HG03432 (cell line): ENCODE measurements around the gene SF3A2.

Experiments
- ATAC-seq: cut with Tn5 transposase; IDR thresholded peaks from one replicate; pipeline ENCODE4 v1.9.1; 2021; ENCODE audit warnings: mild to moderate bottlenecking, moderate library complexity; ENCODE audit not compliant: unreplicated experiment

SF3A2 gene

DNA sequence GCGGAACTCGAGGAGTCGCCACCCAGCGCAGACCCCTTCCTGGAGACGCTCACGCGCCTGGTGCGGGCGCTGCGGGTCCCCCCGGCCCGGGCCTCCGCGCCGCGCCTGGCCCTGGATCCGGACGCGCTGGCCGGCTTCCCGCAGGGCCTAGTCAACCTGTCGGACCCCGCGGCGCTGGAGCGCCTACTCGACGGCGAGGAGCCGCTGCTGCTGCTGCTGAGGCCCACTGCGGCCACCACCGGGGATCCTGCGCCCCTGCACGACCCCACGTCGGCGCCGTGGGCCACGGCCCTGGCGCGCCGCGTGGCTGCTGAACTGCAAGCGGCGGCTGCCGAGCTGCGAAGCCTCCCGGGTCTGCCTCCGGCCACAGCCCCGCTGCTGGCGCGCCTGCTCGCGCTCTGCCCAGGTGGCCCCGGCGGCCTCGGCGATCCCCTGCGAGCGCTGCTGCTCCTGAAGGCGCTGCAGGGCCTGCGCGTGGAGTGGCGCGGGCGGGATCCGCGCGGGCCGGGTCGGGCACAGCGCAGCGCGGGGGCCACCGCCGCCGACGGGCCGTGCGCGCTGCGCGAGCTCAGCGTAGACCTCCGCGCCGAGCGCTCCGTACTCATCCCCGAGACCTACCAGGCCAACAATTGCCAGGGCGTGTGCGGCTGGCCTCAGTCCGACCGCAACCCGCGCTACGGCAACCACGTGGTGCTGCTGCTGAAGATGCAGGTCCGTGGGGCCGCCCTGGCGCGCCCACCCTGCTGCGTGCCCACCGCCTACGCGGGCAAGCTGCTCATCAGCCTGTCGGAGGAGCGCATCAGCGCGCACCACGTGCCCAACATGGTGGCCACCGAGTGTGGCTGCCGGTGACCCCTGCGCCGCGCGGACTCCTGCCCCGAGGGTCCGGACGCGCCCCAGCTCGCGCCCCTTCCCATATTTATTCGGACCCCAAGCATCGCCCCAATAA is 14.8 kb downstream of the SF3A2 start:
- no peak for ATAC-seq

DNA sequence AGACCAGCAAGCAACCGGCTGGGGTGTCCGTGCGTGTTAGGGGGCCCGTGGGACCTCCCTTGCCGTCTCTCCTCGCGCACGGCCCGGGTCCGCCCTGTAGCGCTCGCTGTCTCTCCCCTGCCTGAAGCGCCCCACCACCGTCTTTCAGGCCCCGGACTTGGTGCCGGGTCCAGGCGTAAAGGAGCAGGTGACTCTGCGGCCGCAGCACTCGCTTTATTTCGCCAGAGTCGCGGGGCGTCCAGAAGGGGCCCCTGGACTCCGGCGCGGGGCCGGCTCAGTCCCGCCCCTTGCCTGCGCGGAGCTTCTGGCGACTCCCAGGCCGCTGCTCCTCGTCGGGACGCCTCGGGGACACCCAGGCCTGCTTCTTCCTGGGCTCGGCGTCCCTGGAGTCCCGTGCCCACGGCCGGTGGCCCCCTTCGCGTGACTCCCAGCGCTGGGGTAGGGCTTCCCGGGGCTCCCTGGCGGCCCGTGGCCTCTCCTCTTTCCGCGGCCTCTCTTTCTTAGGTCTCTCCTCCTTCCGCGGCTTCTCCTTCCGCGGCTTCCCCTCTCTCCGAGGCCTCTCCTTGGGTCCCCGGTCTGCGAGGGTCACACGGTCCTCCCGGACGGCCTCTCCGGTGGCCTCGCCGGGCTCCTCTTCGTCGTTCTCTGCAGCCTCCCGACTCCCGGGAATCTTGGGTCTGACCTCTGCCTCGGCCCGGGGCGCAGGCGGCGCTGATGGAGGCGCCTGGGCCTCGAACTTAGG is 15.6 kb downstream of the SF3A2 start:
- ATAC-seq: no peak

DNA sequence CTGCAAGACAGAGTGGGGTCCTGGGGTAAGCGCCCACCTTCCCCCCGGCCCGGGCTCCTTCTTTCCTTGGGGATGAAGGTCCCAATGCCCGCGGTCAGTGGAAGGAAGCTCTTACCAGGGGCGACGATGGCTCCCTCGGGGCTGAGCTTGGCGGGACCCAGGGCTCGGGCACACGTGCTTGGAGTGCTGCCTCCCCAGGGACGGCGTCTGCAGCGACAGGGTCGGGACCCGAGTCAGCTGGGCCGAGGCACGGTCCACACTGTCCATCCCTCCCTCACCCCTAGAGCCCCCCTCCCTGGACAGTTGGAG is 16.1 kb downstream of the SF3A2 start:
- ATAC-seq: no peak

DNA sequence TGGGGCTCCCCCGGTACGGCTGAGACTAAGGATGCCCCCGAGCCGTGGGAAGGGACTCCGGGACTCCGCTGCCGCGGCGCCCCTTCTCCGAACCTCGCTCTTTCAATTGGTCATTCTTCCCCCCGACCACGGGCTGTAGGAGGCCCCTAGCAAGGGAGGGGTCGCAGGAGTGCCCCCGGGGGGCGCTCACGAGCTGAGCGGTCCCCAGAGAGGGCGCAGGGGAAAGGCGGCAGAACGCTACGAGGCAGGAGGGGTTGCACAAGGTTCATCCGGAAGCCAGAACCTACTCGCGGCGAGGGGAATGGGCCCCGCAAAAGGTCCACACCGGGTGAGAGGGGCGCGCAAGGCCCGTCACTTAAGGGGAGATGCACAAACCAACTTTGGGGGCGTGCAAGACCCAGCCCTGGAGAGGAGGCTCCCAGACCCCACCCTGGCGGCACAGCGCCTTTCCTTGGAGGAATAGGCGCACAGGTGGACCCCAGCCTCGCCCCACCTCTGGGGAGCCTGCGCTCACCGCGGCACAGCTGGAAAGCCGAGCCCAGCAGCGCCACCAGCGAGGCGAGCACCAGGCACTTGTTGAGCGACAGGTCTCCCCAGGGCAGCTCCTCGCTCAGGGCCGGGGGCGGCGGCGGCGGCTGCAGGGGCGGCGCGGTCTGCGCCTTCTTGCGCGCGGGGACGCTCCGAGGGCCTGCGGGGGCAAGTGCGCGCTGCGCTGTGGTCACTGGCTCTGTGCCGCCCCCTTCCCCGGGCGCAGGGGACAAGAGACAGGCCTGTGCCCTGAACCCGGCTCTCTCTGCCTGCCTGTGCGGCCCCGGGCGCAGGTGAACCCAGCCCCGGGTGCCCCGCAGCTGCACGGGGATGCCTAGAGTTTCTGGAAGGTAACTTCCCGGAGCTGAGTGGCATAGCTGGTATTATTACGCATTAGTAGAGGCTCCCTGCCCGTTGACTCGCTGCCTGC is 16.8 kb downstream of the SF3A2 start:
- ATAC-seq: no peak

- ATAC-seq: no peak
Observed at GRCh38 chr19:2254064-2254872, 17.6 kb downstream of the SF3A2 start.

DNA sequence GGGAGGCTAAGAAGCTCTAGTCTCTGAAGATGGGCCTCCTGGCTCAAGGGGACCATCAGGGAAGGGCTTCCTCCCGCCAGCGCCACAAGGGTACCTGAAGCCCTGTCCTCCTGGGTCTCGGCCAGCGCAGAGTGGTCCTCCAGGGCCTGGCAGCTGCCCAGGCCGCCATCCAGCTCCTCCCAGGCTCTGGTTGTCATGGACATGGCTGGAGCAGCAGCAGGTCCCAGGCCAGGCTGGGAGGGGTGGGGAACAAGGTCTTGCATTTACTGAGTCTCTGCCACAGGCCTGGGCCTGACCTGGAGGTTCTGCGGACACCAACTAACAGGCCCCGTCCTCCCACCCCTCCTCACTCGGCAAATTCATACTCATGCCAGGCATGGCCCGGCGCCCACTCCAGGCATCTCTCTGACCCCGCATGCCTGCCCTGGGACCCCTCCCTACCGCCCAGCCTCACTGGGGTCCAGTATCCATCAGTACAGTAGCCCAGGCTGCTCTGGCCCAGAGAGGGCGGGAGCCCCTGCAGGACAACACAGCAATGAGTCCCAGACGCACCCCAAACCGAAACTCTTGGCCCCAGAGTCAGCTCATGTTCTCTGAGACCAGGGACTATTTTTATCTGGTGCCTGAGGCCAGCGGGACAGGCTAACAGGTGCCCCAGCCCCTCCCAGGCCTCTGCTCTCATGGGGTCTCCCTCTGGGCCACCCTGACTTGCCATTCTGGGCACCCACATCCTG is 18.7 kb downstream of the SF3A2 start:
- no peak for ATAC-seq

DNA sequence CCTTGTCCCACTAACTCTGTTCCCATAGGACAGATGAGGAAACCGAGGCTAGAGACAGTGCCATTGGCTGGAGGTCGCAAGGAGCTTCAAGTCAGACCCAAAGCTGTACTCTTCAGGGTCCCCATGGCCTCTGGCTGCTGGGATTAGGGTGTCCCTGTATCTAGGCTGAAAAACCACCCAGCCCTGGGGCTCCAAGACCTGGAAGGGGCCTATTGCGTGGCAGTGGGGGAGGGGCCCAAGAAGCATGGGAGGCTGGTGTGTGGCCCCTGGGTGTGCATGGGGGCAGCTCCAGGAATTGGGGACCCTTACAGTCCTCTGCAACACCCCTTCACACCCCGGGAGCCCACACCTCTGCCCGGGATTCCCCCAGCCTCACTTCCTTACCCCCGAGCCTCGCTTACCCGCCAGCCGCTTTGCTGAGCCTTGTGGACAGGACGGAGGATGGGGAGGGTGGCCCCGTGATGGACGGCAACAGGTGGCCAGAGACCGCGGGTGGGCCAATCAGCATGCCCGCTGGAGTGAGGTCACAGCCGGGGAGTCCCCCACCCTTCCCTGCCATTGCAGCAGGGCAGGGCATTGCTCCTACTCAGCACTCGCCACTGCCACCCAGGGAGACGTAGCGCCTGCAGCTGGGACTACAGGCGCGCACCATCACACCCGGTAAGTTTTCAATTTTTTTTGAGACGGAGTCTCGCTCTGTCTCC is 19.5 kb downstream of the SF3A2 start, which contains the start of gene JSRP1:
JSRP1 (minus strand) TSS at position 436 of the 704 bp plus-strand sequence. CDS start 1,103 bp downstream, outside the sequence.
- ATAC-seq: no peak

GRCh38 chr19:2259336-2259735 is 22.7 kb downstream of the SF3A2 start:
- ATAC-seq: no peak

DNA sequence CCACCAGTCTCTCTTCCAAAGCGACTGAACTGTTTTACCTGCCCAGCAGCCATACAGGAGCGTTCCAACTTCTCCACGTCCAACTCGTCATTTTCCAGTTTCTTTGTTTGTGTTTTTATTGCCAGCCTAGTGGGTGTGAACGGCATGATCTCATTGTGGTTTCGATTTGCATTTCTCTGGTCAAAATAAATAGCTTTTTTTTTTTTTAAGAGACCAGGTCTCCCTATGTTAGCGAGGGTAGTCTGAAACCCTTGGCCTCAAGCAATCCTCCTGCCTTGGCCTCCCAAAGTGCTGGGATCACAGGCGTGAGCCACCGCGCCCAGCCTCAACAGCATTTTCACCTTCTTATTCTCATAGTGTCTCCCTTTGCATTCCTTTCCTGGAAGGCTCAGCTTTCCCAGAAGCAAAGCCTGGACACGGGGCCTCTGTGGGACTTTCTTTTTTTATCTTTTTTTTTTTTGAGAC is 23.7 kb downstream of the SF3A2 start:
- no peak for ATAC-seq

DNA sequence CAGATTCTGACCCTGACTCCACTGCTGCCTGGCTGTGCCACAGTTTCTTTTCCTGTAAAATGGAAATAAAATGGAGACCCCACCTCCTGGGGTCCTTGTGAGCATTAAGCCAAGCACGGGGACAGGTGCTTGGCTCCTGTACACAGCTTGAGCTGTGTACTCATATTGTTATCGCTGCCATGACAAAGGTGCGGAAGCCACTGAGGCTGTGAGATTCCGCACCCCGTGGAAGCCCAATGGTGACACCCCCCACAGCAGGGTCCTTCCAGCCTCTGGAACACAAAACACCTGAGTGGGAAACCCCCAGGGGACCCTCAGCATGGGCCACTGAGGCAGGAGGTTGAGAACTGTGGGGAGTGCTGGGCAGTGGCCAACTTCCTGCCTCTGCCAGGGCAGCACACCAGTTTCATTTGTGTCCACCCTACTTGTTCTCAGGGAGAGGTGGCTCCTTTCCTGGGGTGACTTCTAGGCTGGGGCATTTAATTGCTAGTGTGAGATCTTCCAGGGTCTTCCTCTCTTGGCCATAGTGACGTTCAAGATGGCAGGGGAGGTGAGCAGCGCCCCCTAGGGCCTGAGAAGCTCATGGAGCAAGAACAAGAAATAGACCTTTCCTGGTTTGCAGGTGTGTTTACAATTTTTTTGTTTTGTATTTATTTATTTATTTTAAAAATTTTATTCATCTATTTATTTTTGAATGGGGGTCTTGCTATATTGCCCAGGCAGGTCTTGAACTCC is 25.0 kb downstream of the SF3A2 start:
- ATAC-seq: no peak

DNA sequence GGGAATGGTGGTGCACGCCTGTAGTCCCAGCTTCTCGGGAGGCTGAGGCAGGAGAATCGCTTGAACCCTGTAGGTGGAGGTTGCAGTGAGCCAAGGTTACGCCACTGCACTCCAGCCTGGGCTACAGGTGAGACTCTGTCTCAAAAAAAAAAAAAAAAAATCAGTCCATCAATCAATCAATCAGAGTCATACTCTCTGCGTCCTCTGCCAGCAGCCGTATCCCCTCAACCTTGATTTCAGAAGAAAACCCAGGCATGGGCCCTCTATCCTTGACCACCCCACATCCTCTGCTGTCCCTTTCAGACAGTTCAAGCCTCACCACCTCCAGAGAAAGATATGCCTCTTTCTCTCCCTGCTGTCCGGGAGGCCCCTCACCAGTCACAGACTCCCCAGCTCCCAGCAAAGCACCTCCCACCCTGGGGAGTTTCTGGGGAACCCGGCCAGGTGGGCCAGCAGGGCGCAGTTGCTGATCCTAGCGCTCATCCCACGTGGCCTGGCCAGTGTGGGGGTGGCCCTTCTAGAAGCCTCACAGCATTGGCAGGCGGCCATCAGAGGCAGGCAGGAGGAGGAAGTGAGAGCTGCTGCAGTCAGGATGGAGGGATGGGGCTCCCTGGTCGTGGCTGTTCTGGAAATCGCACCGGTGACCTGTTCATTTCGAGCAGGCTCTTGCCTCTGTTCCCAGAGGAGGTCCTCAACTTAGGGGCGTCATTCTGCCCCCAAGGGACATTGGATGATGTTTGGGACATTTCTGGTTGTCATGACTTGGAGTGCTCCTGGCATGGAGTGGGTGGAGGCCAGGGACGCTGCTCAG is 29.8 kb downstream of the SF3A2 start:
- ATAC-seq: no peak

DNA sequence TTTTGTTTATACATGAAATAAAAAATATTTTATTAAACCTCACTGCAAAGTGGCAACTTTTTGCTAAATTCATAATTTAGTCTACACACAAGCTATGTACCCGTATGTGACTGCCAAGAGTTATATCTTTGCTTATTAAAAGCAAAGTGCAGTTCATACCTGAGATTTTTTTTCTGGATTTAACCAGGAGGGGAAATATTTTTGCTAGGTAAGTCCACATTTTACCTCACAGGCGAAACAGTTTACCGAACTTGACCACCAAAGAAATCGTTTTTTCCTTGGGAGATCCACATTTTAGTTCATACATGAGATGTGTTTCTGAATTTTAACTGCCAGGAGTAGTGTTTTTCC is 31.8 kb downstream of the SF3A2 start:
- ATAC-seq: no peak

DNA sequence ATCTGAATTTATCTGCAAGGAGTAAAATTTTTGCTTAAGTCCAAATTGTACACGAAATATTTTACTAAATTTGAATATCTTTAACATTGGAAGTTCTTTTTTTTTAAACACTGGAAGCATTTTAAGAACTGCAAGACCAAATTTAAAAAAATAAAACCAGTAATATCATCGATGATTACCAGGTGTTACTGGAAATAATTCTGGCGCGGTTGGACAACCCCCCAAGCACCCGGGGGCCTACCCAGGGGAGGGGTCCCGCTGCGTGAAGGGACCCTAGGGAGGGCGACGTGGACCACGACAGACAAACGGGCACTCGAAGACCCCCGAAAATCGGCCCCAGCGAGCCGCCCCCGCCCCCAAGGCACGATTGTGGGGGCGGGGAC is 32.2 kb downstream of the SF3A2 start:
- no peak for ATAC-seq

DNA sequence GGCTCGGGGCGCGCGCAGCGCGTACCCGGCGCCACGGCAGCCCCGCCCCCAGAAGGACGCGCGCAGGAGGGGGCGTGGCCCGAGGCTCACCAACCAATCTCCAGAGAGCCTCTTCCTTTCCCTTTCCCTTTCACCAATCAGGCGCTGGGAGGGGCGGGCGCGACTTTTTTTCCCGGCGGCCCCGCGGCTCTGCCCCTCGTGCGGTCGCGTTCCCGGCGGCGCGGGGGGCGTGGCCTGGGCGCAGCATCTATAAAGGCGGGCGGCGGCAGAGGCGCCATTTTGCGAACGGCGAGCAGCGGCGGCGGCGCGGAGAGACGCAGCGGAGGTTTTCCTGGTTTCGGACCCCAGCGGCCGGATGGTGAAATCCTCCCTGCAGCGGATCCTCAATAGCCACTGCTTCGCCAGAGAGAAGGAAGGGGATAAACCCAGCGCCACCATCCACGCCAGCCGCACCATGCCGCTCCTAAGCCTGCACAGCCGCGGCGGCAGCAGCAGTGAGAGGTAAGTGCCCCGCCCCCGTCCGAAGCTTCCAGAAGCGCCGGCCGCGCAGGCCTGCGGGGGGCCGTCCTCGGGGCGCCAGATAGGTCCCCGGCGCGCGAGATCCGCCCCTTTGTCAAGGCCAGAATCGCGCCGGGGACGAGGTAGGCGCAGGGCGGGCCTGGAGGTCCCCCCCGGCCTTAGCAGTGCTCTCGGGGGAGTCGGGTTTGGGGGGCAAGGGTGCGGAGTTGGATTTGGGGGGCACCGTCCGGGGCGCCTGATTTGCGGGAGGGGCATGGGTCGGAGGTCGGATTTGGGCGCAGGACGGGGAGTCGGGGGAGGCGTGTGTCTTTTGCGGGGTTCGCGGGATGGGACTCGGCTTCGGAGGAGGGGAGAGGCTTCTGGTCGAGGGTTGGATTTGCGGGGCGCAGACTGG is 32.9 kb downstream of the SF3A2 start:
- peak; percentile 62 for ATAC-seq

DNA sequence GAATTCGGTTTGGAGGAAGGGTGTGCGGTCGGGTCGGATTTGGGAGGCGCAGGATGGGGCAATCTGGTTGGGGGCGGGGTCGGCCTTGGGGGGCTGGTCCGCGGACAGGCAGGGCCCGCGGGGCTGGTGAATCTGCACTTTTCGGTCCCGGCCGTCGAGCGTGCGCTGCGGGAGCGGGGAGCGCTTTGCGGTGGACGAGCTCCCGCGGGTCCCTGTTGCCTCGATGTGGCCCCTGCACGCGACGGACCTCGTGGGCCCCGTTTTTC is 33.5 kb downstream of the SF3A2 start:
- no peak for ATAC-seq

- ATAC-seq: no peak
Observed at GRCh38 chr19:2270423-2271233, 34.0 kb downstream of the SF3A2 start.
